ENCODE results near the gene CCDC191.

The CCDC191 gene

GRCh38 chr3:113952921-113953320 is 103.4 kb downstream of the CCDC191 start:
- no peak for TF ChIP-seq CTCF (IDR thresholded peaks at IDR 0.05; ENCODE audit: low read depth, low read length)
- peaks cover 9% of the 10 kb centered on the region for H3K36me3 ChIP-seq
- no peak for DNase-seq
- H3K4me3 ChIP-seq (ENCODE audit: low read depth, low read length): no peak overlapping the region
- no peaks in the 10 kb centered on the region for H3K9me3 ChIP-seq (ENCODE audit: severe bottlenecking)
- no peaks in the 10 kb centered on the region for H3K27me3 ChIP-seq (ENCODE audit: insufficient read depth, low read depth, severe bottlenecking)
- no peak overlapping the region for H3K27ac ChIP-seq

DNA sequence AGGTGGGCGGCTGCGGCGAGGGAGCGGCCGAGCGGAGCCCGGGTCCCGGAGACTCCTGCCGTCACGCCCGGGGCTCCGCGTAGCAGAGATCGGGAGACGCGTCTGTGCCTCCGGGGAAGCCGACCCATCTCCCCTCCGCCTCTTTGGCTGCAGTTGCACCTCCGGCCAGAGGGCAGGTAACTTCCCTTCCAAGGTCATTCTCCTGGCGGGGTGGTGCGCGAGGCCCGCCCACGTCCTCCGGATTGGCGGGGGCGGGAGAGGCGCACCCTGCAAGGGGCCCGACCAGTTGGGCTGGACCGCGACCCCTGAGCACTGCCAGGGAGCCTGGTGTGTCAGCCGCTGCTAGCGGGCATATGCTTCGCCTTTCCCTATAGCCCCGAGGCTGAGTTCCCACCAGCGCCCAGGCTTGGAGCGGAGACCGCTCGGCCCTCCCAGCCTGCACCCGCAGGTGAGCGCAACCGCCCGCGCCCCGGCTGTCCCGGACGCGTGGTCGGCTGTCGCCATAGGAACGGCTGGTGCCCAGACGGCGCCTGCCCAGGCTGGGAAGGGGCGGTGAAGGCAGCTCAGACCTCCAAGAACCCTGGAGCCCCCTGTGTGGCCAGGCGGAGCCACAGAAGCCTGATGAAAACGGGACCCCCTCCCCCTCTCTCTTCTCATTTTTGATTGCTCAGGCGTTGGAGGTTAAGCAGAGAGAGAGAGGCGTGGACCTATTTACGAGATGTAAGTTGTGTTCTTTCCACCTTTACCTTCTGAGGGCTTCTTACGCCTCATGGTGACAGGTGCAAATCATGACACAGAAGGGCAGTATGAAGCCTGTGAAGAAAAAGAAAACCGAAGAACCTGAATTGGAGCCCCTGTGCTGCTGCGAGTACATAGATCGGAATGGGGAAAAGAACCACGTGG is 108.1 kb downstream of the CCDC191 start:
- DNase-seq: peak; percentile 61
- no peaks in the 10 kb centered on the region for H3K9me3 ChIP-seq (ENCODE audit: severe bottlenecking)
- H3K27ac ChIP-seq: peak overlapping the region; percentile 57
- H3K36me3 ChIP-seq: peaks cover 3% of the 10 kb centered on the region; the same call in 1 of the 2 replicates
- peak overlapping the region; percentile 91 for H3K4me3 ChIP-seq (ENCODE audit: low read depth, low read length)
- H3K27me3 ChIP-seq (ENCODE audit: insufficient read depth, low read depth, severe bottlenecking): no peaks in the 10 kb centered on the region
- no peak for TF ChIP-seq CTCF (IDR thresholded peaks at IDR 0.05; ENCODE audit: low read depth, low read length)

DNA sequence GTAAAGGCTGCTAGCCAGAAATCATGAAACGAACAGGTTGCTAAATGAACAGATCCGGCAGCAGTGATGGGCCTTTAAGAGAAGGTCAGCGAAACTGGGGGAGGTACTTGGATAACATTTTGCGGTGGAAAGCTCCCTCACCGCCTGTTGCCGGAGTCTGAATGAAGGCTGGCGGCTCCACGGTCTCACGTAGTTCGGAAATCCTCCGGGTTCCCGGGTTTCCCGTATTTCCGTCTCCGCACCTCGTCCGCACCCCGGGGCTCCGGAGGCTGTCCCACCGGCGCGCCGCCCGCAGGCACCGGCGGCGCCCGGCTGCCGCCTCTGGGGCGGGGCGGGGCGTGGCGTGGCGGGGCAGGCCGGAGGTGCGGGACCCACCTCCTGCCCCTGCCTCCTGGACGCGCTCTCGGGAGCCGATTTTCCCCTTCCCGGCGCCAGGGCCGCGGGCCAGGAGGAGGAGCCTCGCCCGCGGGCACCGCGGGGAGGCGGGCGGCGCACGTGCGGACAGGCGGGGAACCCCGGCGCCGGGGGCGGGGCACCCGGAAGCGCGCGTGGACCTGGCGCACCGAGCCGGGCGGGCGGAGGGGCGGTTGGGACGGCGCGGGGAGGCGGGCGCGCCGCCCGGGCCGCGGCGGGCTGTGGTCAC is 108.8 kb downstream of the CCDC191 start, which contains the start of gene ZDHHC23:
Gene ZDHHC23 (plus strand): TSS at position 642 of the 643 bp plus-strand sequence. CDS start 790 bp downstream, outside the sequence.
- Histone ChIP-seq H3K27me3 (ENCODE audit: insufficient read depth, low read depth, severe bottlenecking) (no peaks in the 10 kb centered on the region), H3K4me3 (ENCODE audit: low read depth, low read length) (peak within 1 kb of the TSS; percentile 91), H3K27ac (peak within 1 kb of the TSS; percentile 57), H3K36me3 (peaks cover 2% of the 10 kb centered on the region; the same call in 1 of the 2 replicates), H3K9me3 (ENCODE audit: severe bottlenecking) (no peaks in the 10 kb centered on the region)
- DNase-seq: peak; percentile 88
- 0 out of 2 replicates have a peak, but pooled peaks have one; percentile 6 for TF ChIP-seq CTCF (IDR thresholded peaks at IDR 0.05; ENCODE audit: low read depth, low read length)

DNA sequence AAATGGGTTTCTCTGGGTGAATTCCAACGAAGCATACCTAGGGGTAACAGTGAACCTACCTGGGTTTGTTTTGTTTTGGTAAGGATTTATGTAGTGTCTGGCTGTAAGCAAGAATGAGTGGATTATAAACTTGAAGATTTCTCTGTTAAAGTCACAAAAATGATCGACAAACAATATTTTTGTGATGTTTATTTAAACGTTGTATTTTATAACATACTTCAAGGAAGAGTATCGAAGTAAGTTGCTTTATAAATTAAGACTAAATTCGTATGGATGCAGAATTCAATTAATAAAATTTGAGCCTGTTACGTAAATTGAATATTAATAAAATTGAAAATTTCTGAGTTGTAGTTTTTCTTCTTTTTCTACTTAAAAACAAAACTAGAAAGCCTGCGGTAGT is 109.5 kb downstream of the CCDC191 start:
- no peak for TF ChIP-seq CTCF (IDR thresholded peaks at IDR 0.05; ENCODE audit: low read depth, low read length)
- Histone ChIP-seq H3K27ac (peak overlapping the region; percentile 54), H3K36me3 (no peaks in the 10 kb centered on the region; the same call in 1 of the 2 replicates), H3K9me3 (ENCODE audit: severe bottlenecking) (no peaks in the 10 kb centered on the region), H3K4me3 (ENCODE audit: low read depth, low read length) (peak overlapping the region; percentile 89), H3K27me3 (ENCODE audit: insufficient read depth, low read depth, severe bottlenecking) (no peaks in the 10 kb centered on the region)
- DNase-seq: no peak

GRCh38 chr3:113927556-113927955 is 128.8 kb downstream of the CCDC191 start:
- Histone ChIP-seq H3K9me3 (ENCODE audit: severe bottlenecking) (no peaks in the 10 kb centered on the region), H3K36me3 (no peaks in the 10 kb centered on the region), H3K27me3 (ENCODE audit: insufficient read depth, low read depth, severe bottlenecking) (no peaks in the 10 kb centered on the region), H3K4me3 (ENCODE audit: low read depth, low read length) (no peak overlapping the region), H3K27ac (no peak overlapping the region)
- no peak for TF ChIP-seq CTCF (IDR thresholded peaks at IDR 0.05; ENCODE audit: low read depth, low read length)
- DNase-seq: no peak

All from WERI-Rb-1 (cell line).